Tibial nerve (tissue), 3 donors: ENCODE data around the gene ZNF385B.

Experiments
- POLR2A ChIP-seq, 2 donors: fragments of 450-650 bp; IDR thresholded peaks; one replicate each; pipeline ENCODE4 v1.6.1; 2017; ENCODE audit warnings: antibody characterized with exemption in 2 of 2, mild to moderate bottlenecking in 2 of 2, moderate library complexity in 2 of 2
- TF ChIP-seq, protein P1 (sequence below), 5 experiments: fragments of 200-600 bp in 3 of 5; fragments of 450-650 bp in 2 of 5; sonication (generic) in 3 of 5; IDR thresholded peaks; one replicate each; pipeline ENCODE4 v1.5.1; 2016 to 2019; ENCODE audit warnings: antibody characterized with exemption in 5 of 5, mild to moderate bottlenecking in 3 of 5, moderate library complexity in 2 of 5

DNA sequence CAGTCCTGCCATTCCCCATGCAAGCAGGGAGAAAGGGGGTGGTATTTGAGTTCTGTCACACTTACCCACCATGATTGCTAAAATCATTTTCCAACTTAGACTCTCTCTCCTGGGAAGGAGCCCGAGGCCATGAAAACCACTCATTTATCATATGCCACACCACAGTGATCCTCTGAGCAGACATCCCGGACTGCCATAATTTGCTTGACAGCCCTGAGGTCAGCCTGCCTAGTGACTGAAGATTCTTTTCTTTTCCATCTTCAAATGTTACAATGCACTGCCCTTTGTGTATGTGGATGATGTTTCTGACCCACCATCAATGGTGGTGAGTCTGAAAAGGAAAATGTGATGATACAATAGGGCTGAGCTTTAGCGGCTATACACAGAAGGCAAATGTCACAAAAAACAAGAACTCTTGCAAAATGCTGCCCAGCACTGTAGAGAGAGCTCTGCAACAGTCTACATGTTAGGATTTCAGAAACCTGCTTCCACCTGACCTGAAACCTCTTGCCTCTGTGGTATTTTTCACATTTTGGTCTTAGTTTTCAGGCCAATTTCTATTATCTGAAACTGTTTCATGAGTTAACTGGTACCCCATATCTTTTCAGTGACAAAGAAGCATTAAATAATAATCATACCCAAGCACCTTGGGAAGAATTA, 272.8 kb downstream of the ZNF385B start:
- no peak for TF ChIP-seq POLR2A (IDR thresholded peaks at IDR 0.05)
- TF ChIP-seq, protein P1, sequence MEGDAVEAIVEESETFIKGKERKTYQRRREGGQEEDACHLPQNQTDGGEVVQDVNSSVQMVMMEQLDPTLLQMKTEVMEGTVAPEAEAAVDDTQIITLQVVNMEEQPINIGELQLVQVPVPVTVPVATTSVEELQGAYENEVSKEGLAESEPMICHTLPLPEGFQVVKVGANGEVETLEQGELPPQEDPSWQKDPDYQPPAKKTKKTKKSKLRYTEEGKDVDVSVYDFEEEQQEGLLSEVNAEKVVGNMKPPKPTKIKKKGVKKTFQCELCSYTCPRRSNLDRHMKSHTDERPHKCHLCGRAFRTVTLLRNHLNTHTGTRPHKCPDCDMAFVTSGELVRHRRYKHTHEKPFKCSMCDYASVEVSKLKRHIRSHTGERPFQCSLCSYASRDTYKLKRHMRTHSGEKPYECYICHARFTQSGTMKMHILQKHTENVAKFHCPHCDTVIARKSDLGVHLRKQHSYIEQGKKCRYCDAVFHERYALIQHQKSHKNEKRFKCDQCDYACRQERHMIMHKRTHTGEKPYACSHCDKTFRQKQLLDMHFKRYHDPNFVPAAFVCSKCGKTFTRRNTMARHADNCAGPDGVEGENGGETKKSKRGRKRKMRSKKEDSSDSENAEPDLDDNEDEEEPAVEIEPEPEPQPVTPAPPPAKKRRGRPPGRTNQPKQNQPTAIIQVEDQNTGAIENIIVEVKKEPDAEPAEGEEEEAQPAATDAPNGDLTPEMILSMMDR (IDR thresholded peaks at IDR 0.05), result no peak
